NCI-H748 (cell line): ENCODE measurements around the gene DNAJC18.
"Not testable (repeated sequence)": the region's sequence is repeated elsewhere in the genome, so short reads cannot be mapped to it uniquely, and the experiment has no call there.

Experiments used
- DNase-seq: peaks from one replicate; lab custom pipeline; 2025; ENCODE audit not compliant: unreplicated experiment; lab: John Stamatoyannopoulos, UW

DNAJC18 gene

GRCh38 chr5:139389701-139390638 lies 49.4 kb downstream of the DNAJC18 start, which contains the start of gene MZB1:
MZB1 (minus strand) TSS chr5:139389913; CDS start chr5:139389856, 57 bp downstream.
- DNase-seq = no peak

GRCh38 chr5:139388198-139388821 lies 51.0 kb downstream of the DNAJC18 start:
- no peak for DNase-seq

- no peak for DNase-seq
These were observed 51.6 kb downstream of the DNAJC18 start for GRCh38 chr5:139387611-139388197.

- not testable (repeated sequence) for DNase-seq
These were observed 52.4 kb downstream of the DNAJC18 start for GRCh38 chr5:139386956-139387355.

GRCh38 chr5:139386050-139386438 lies 53.3 kb downstream of the DNAJC18 start:
- DNase-seq = no peak

- DNase-seq = no peak
These were observed 54.0 kb downstream of the DNAJC18 start for GRCh38 chr5:139385061-139386049.

GRCh38 chr5:139384591-139385051 lies 54.7 kb downstream of the DNAJC18 start:
- no peak for DNase-seq

GRCh38 chr5:139383993-139384590 lies 55.2 kb downstream of the DNAJC18 start:
- no peak for DNase-seq

- no peak for DNase-seq
These were observed 55.9 kb downstream of the DNAJC18 start, which contains the start of gene SLC23A1 for GRCh38 chr5:139383275-139383992. SLC23A1 (minus strand) TSS chr5:139383297; CDS start chr5:139383253, 44 bp downstream.

- DNase-seq = no peak
These were observed 56.5 kb downstream of the DNAJC18 start for GRCh38 chr5:139382807-139383206.

- no peak for DNase-seq
These were observed 57.2 kb downstream of the DNAJC18 start for GRCh38 chr5:139381837-139382761.

GRCh38 chr5:139379626-139380449 lies 59.5 kb downstream of the DNAJC18 start:
- no peak for DNase-seq

GRCh38 chr5:139378941-139379361 lies 60.4 kb downstream of the DNAJC18 start:
- DNase-seq = no peak

- no peak for DNase-seq
These were observed 61.1 kb downstream of the DNAJC18 start for GRCh38 chr5:139378101-139378825.

- DNase-seq = no peak
These were observed 62.1 kb downstream of the DNAJC18 start for GRCh38 chr5:139377226-139377625.

GRCh38 chr5:139376364-139376763 lies 63.0 kb downstream of the DNAJC18 start:
- DNase-seq = no peak

- DNase-seq = no peak
These were observed 64.4 kb downstream of the DNAJC18 start for GRCh38 chr5:139374909-139375308.
